Adipocyte (in vitro differentiated cells): ENCODE data around the gene MAP1B.
A peak's percentile ranks its signal among the peaks of the same experiment; 100 is the strongest.

Source experiments
- DNase-seq: peaks from one replicate; pipeline ENCODE4 v3.0.0-alpha.2; 2015; ENCODE audit warnings: low read depth
- H3K27me3 ChIP-seq: replicated peaks from 2 replicates; pipeline ENCODE4 v1.7.0; 2013; ENCODE audit warnings: mild to moderate bottlenecking, low read length, moderate library complexity; ENCODE audit not compliant: control insufficient read depth, insufficient read depth
- H3K36me3 ChIP-seq: 2 replicates; pipeline ENCODE4 v1.7.0; 2013; ENCODE audit warnings: low read length, mild to moderate bottlenecking, moderate library complexity; ENCODE audit not compliant: control insufficient read depth, insufficient read depth, severe bottlenecking
- H3K4me1 ChIP-seq: 2 replicates; pipeline ENCODE4 v1.7.0; 2013; ENCODE audit warnings: mild to moderate bottlenecking, low read length, moderate library complexity; ENCODE audit not compliant: control insufficient read depth, insufficient read depth
- H3K4me3 ChIP-seq: 2 replicates; pipeline ENCODE4 v1.7.0; 2013; ENCODE audit warnings: mild to moderate bottlenecking, low read length, moderate library complexity
- H3K9ac ChIP-seq: 2 replicates; pipeline ENCODE4 v1.7.0; 2013; ENCODE audit warnings: mild to moderate bottlenecking, low read length, moderate library complexity
- H3K9me3 ChIP-seq: 2 replicates; pipeline ENCODE4 v1.7.0; 2013; ENCODE audit warnings: mild to moderate bottlenecking, low read length, moderate library complexity; ENCODE audit not compliant: control insufficient read depth

MAP1B gene

DNA sequence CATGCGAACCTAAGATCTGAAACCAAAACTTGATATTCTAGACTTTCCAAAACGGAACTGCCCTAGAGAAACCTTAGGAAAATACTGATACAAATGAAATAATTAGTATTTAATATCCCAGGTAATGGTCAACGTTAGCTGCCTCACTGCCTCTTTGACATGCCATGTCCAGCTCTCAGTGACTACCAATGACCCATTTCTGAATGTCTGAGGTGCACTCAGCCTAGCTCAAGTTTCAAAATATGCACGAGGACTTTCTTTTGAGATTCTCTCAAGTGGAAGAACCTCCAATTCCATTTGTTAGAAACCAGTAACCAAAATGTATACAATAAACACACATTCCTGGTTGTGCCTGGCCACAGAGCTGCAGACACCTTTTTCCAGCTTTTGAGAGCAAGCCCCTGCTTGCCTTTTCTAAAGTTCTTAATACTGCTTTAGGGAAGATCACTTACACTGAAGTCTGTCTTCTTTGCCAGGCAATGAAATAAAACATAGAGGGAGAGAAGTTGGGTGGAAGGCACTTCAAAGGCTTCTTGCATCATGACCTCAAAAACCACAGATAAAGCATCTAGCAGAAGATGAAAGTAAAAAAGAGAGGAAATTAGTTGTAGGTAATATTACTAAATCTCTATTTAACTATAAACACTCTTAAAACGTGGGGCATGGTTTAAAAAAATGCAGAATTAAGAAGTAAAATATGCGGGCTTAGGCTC, 124.9 kb downstream of the MAP1B start:
- DNase-seq, result no peak
- Histone ChIP-seq H3K4me3 (no peak overlapping the region), H3K4me1 (peaks cover 15% of the 10 kb centered on the region), H3K36me3 (peaks cover 46% of the 10 kb centered on the region), H3K27me3 (no peaks in the 10 kb centered on the region), H3K9me3 (no peaks in the 10 kb centered on the region), H3K9ac (no peak overlapping the region)

DNA sequence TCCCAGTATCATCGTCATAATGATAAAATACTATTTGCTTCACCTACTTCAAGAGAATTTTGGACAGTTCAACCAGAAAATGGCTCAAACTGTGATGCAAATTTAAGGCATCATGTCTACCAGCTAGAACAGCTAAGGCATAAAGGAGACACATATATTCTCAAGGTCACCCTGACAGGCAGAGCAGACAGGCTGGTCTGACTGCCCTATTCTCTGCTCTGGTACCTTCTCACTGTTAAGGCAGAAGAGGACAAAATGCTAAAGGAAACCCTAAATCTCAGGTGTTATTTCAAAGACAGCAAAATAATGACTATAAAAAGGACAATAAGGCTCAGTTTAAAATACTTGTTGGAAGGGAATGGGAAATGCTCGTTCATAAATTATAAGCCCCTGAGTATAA, 125.6 kb downstream of the MAP1B start:
- DNase-seq, result no peak
- H3K4me3 ChIP-seq, result no peak overlapping the region
- peaks cover 45% of the 10 kb centered on the region for H3K36me3 ChIP-seq
- H3K4me1 ChIP-seq, result peaks cover 15% of the 10 kb centered on the region
- no peaks in the 10 kb centered on the region for H3K27me3 ChIP-seq
- no peaks in the 10 kb centered on the region for H3K9me3 ChIP-seq
- H3K9ac ChIP-seq, result no peak overlapping the region

DNA sequence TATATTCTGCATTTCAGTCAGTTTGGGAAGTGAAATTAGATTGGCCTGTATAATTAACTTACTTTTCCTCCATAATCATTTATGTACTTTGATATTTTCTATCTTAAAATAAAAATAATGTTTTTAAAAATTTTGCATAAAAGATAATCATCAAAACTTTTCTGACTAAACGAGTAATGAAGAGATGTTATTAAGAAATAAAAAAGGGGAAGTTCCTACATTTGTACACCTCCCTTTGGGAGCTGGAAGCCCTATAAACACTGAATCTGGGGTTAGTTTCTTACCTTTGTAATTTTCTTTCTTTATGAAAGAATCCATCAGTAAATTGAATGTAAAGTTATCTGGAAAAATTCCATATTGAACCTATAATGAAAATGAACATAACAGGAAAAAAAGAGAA, 126.6 kb downstream of the MAP1B start:
- H3K27me3 ChIP-seq, result no peaks in the 10 kb centered on the region
- H3K9ac ChIP-seq, result peak overlapping the region; percentile 31
- no peak for DNase-seq
- no peak overlapping the region for H3K4me3 ChIP-seq
- H3K4me1 ChIP-seq, result peaks cover 15% of the 10 kb centered on the region
- peaks cover 41% of the 10 kb centered on the region for H3K36me3 ChIP-seq
- H3K9me3 ChIP-seq, result no peaks in the 10 kb centered on the region

DNA sequence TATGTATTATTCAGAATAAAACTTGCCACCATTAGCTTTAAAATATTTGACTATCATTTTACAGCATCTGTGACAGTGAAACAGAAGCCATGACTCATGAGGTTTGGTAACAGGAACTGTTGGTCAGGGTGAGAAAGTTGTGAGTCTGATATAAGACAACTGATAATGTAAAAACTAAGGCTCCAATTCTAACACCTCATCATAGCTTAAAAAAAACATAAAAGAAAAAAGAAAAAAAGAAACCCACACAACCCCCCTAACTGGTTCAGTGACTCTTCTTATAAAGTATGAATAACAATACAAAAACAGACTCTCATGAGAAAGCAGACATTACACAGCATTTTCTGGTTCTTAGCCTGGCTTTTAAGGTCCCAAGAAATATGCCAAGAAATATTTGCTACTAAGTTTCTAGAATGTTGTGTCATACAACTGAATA, 127.0 kb downstream of the MAP1B start:
- Histone ChIP-seq H3K4me1 (peaks cover 15% of the 10 kb centered on the region), H3K9me3 (no peaks in the 10 kb centered on the region), H3K36me3 (peaks cover 38% of the 10 kb centered on the region), H3K4me3 (no peak overlapping the region), H3K9ac (peak overlapping the region; percentile 31), H3K27me3 (no peaks in the 10 kb centered on the region)
- DNase-seq, result peak; percentile 71

DNA sequence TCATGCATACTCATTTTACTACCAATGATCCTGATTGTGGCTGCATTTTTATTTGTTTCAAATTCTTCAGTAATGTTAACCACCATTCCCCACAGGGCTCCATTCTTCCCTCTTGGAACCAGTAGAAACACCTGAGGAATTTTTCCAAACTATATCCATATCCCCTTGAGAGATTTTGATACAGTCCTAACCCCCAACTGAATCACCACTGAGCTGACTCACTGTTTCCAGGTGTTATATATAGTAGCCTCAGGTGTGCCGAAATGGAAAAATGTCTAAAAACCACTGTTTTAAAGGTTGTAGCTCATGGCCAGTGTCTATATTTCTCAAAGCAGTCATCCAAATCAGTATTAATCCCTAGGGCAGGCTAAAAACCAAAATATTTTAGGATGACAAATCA, 127.6 kb downstream of the MAP1B start:
- Histone ChIP-seq H3K36me3 (peaks cover 32% of the 10 kb centered on the region), H3K9ac (no peak overlapping the region), H3K4me1 (peaks cover 15% of the 10 kb centered on the region), H3K9me3 (no peaks in the 10 kb centered on the region), H3K4me3 (no peak overlapping the region), H3K27me3 (no peaks in the 10 kb centered on the region)
- no peak for DNase-seq

DNA sequence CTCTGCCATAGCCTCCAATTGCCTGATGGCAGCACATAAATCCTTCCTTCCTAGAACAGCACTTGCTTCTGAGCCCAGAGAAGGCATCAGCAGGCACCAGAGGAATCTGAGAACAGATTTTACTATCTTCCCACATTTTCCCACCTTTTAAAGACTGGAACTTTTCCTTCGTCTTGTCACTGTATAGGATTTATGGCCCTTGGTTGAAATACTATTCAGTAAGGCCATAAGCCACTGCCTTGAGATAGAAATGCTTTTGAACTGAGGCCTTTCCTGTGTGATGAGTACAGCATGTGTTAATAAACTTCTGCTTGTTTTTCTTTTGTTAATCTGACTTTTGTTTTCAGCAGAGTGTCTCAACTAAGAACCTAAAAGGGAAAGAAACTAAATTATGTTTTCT, 128.4 kb downstream of the MAP1B start:
- Histone ChIP-seq H3K4me1 (peaks cover 15% of the 10 kb centered on the region), H3K36me3 (peaks cover 28% of the 10 kb centered on the region), H3K4me3 (no peak overlapping the region), H3K9ac (no peak overlapping the region), H3K9me3 (no peaks in the 10 kb centered on the region), H3K27me3 (no peaks in the 10 kb centered on the region)
- DNase-seq, result no peak

DNA sequence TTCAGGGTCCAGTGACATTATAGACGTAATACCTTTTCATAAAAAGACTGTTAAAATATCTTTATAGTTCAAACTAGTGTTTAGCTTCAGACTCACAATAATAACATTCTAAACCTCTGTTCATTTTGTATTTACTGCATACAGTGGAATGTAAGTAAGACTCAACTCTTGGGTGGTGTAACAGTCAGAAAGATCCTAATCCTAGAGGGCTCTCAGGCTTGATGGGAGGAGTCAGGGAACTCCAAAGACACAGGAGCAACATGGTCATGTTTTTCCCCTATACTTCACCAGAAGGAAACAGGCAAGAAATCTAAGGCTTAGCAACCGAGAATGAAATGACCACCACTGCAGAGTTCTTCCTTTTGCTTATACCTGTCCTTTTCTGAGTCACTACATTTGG, 130.1 kb downstream of the MAP1B start:
- no peaks in the 10 kb centered on the region for H3K9me3 ChIP-seq
- no peaks in the 10 kb centered on the region for H3K27me3 ChIP-seq
- no peak overlapping the region for H3K4me3 ChIP-seq
- peaks cover 15% of the 10 kb centered on the region for H3K4me1 ChIP-seq
- peaks cover 11% of the 10 kb centered on the region for H3K36me3 ChIP-seq
- H3K9ac ChIP-seq, result no peak overlapping the region
- peak; percentile 73 for DNase-seq

DNA sequence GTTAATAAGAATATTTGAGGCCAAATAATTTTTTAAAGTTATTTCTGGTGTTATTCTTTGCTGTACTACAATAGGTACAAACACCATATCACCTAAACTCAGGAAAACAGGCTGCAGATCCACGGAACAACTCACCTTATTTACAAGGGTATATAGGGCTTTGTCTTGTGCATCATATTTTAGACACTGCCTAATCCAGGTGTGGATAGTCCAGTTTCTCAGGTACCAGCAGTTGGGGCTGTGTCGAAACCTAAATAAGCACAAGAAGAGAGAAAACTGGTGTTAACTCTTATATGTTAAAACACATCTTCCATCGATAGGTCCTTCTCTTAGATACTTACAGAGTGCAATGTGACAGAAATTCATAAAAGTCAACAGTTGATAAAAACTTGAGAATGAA, 130.6 kb downstream of the MAP1B start:
- Histone ChIP-seq H3K27me3 (no peaks in the 10 kb centered on the region), H3K4me3 (no peak overlapping the region), H3K4me1 (peaks cover 15% of the 10 kb centered on the region), H3K36me3 (peaks cover 11% of the 10 kb centered on the region), H3K9me3 (no peaks in the 10 kb centered on the region), H3K9ac (no peak overlapping the region)
- no peak for DNase-seq

DNA sequence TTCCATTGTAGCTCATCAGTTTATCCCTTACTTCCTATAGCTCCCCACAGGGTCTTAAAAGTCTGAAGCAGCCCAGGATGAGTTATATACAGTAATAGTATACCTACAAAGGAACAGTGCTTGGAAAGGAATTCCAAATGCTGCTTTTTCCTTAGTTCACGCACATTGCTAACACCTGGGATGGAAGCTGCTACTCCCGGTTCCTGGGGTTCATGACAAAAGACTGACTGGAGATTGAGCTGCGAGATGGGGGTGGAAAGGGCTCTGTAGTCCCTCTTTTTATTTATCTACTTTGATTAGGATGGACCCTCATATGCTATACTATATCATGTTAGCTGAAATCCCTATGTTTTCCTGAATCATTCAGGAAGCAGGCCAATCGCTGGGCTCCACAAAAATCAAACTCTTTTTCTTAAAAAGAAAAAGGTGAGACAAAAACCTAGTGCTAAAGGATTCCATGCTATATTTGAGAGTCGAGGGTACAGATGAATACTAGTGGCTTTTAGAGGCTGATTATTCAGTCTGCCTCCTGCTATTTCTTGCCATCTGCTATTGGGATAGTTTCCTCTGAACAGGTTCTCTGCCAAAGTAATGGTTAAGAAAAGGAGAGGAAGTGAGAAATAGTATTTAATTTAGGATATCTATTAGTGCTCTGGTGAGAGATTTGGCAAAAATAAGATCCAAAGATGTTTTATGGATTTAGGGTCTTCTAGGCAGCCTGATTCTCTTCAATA, 131.6 kb downstream of the MAP1B start:
- DNase-seq, result no peak
- Histone ChIP-seq H3K4me1 (peaks cover 14% of the 10 kb centered on the region), H3K36me3 (peaks cover 11% of the 10 kb centered on the region), H3K9me3 (no peaks in the 10 kb centered on the region), H3K27me3 (no peaks in the 10 kb centered on the region), H3K9ac (no peak overlapping the region), H3K4me3 (no peak overlapping the region)

DNA sequence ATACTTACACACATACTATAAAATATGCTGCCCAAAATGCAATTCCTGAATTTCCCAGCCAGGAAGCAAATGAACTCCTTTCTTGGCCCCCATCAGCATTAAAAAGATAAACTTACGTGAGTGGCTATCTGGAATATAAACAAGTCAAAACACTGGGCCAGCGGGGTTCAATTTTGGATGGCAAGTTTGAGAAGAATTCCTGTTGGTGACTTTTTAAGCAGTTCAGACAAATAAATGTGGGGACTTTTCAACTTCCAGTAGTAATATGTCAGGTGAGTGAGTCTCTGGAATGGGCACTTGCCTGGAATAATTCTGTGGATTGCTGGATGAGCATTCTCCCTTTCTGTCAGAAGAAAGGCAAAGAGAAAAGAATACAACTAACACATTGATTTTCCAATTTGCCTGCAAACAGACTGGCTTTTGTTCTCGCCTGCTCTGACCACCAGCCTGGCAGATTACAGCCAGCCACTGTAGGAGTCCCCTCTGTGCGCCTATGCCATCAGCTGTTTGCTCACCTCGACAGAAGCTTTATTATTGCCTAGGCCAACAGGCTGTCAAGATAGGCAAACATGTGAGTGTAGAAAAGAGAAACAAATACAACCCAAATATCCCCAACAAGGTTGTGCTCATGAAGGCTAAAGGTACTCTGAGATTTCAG, 134.2 kb downstream of the MAP1B start:
- Histone ChIP-seq H3K4me3 (no peak overlapping the region), H3K9ac (no peak overlapping the region), H3K27me3 (no peaks in the 10 kb centered on the region), H3K9me3 (no peaks in the 10 kb centered on the region), H3K36me3 (peaks cover 7% of the 10 kb centered on the region), H3K4me1 (peaks cover 26% of the 10 kb centered on the region)
- DNase-seq, result no peak

DNA sequence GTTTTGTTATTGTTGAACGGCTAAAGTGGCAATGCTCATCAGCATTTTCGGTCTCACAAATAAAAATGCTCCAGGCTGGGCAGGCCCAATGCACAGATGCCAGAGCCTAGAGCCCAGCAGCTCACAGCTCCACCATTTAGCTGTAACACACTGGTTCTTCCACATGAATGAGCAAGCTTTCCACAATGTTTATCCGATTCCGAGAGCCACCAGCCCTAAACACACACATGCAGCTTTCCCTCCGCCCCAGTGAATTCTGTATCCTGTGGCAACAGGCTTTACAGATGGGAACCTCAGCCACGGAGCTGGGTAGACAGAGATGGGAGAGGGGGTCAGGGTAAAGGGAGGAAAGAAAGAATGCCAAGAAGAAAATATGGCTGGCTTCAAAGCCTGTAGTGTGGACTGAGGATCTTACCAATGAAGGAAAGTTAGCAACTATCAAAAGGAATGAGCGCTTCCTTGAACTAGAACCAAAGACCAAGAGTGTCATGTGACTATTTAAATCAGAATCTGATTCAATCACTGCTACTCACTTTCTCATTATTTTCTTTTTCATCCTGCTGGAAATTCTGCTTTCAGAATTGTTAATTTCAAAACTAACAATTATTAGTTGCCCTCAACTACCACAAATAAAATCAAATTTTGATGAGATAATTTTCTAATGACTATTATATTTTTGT, 135.7 kb downstream of the MAP1B start:
- no peaks in the 10 kb centered on the region for H3K9me3 ChIP-seq
- H3K4me3 ChIP-seq, result no peak overlapping the region
- peaks cover 40% of the 10 kb centered on the region for H3K4me1 ChIP-seq
- no peaks in the 10 kb centered on the region for H3K27me3 ChIP-seq
- H3K9ac ChIP-seq, result no peak overlapping the region
- H3K36me3 ChIP-seq, result no peaks in the 10 kb centered on the region
- no peak for DNase-seq
